GM19395 (cell line): ENCODE measurements around the gene INPP4A.
A peak's percentile ranks its signal among the peaks of the same experiment; 100 is the strongest.

Experiments
- ATAC-seq: cut with Tn5 transposase; IDR thresholded peaks from one replicate; pipeline ENCODE4 v1.9.1; 2021; ENCODE audit warnings: mild to moderate bottlenecking, moderate library complexity; ENCODE audit not compliant: unreplicated experiment

Gene INPP4A

DNA sequence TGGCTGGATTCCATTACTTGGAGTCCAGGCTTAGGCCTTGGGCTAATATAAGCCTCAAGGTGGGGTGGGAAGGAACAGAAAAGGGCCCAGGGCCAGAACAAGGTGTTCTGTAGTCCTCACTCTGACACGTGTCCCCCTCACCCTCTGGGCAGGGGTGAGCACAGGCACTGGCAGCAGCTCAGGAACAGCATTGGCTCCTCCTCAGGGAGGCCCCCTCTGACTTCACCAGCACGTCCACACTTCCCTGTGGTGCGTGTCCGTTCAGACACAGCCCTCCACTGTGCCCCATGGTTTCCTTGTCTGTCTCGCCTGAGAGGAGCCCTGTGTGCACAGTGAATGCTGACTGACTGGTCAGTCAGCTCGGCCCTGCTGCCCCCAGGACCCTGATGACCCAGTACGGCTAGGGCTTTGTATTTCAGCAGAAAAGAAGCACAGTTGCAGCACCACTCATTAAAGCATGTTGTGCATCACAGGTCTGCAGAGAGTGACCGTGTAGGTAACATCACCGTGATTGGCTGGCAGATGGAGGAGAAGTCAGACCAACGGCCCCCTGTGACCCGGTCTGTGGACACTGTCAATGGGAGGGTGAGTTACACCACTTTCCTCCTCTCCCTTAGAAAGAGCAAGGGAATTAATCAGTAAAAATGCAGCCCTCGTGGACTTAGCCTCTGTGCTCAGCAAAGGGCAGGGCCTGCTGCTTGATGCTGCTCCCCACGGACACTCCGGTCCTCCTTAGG is 92.9 kb downstream of the INPP4A start:
- ATAC-seq = no peak

DNA sequence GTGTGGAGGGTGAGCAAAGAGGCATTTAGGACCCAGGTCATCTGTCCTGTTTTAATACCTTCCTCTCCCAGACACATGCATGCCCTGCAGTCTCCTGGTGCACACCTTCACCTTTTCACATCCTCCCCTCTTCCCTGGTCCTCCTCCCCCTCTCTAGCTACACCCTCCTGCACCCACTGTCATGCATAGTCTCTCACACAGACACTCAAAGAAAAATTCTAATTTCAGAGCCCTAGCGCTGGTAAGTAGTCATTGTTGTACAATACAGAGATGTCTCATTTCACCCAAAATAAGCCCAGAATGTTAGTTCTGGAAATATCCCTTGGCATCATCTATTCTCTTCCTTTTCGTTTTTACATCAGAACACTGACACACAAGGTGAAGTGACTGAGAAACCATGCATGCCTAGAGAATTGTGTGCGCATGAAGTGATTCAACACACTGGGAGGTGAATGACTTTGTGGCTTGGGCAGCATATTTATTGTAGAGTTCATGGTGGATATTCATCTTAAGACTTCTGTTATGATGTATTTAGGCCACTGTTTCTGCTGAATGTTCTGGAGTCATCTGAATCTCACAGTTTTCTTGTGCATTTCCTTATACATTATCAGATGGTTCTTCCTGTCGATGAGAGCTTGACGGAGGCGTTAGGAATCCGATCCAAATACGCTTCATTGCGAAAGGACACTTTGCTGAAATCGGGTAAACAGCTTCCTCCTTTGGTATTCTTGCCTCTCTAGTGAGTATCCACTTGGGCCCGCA is 93.8 kb downstream of the INPP4A start:
- no peak for ATAC-seq

GRCh38 chr2:98539056-98539735 is 94.5 kb downstream of the INPP4A start:
- ATAC-seq = no peak

- ATAC-seq = no peak
These were observed 95.9 kb downstream of the INPP4A start for GRCh38 chr2:98540536-98540935.

GRCh38 chr2:98541489-98541888 is 96.8 kb downstream of the INPP4A start:
- peak; percentile 43 for ATAC-seq

- peak; percentile 65 for ATAC-seq
These were observed 97.2 kb downstream of the INPP4A start for GRCh38 chr2:98541906-98542305.

DNA sequence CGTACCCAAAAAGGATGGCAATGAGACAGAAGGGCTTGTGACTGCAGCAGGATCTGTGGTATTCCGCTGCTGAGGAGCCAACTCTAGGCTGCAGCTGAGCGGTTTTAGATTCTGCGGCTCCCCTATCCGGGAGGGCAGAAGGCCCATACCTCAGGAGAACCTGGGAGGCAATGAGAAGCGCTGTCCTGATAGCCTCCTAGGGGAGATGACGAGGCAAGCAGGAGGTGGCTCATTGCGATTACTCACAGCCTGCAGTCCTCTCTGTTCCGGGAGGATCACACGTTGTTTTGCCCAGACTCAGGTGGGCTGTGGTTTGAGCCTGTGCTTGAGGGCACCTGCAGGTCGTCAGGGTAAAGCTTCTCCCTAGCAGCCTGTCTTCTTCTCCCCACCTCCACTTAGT is 98.6 kb downstream of the INPP4A start:
- ATAC-seq = no peak

GRCh38 chr2:98543842-98544241 is 99.2 kb downstream of the INPP4A start:
- ATAC-seq = no peak

- ATAC-seq = no peak
These were observed 100.9 kb downstream of the INPP4A start for GRCh38 chr2:98545591-98545990.

- no peak for ATAC-seq
These were observed 101.5 kb downstream of the INPP4A start for GRCh38 chr2:98546186-98546585.

- ATAC-seq = no peak
These were observed 102.6 kb downstream of the INPP4A start for GRCh38 chr2:98547092-98547790.

- peak; percentile 55 for ATAC-seq
These were observed 104.5 kb downstream of the INPP4A start for GRCh38 chr2:98548920-98549818.

DNA sequence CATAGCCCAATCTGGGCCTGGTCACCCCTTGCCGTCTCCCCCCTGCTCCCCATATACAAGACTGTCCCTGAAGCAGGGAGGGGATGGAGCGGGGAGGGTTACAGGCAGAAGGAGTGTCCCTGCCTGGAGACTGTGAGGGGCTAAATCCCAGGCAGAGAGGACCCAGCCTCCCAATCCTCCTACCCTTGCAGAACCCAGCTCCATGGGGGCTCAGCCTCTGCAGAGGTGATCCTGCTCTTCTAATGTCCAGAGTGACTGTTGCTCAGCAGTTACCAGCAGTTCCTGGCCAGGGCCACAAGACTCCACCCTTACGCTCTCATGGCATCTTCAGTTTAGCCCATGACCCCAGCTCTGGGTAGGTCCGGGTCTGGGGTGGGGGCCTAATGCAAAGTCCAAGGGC is 105.5 kb downstream of the INPP4A start:
- no peak for ATAC-seq

GRCh38 chr2:98551316-98551715 is 106.7 kb downstream of the INPP4A start:
- ATAC-seq = no peak

- no peak for ATAC-seq
These were observed 108.0 kb downstream of the INPP4A start for GRCh38 chr2:98552499-98553179.

GRCh38 chr2:98554116-98554861 is 109.6 kb downstream of the INPP4A start:
- no peak for ATAC-seq

- ATAC-seq = no peak
These were observed 111.0 kb downstream of the INPP4A start for GRCh38 chr2:98555696-98556095.

DNA sequence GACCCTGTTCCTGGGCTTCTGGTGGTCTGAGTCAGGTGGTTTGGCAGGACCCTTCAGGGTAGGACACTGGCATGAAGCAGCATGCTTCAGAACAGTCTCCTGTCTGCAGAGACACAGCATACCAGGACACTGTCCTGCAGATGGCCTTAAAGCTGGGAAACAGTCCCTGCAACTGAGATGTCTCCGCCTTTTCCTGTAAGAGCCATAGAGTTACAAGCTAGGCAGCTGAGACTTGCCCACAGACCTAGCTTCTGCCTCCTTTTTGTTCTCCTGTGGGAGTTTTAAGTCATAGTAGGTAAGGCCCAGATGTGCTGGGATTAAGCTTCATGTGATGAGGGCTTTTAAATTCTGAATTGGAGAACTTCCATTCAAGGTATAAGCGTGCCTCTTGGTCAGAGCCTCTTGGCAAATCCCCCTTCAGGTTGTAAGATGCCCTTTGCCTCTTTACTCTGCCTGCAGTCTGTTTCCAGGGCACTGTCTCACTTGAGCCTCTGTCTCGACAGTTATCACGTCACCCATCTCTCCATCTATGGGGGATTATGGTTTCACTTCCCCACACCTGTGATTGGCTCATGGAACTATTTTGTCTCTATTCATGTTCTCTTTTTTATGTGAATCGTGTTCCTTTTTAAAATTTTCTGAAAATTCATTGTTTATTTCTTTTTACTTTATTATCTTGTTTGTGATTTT is 111.8 kb downstream of the INPP4A start:
- peak; percentile 88 for ATAC-seq
